ENCODE measurements around the gene GCK. TPM values are rescaled to one million over a fixed set of nuclear protein-coding genes. Genes with fewer than 3 reads are reported as not detected.
A peak's percentile ranks its signal among the peaks of the same experiment; 100 is the strongest.
"Not testable (repeated sequence)": the region's sequence is repeated elsewhere in the genome, so short reads cannot be mapped to it uniquely, and the experiment has no call there.

Gene GCK
- total RNA-seq, 4 donors from 2014 or later = 0.25 to 1.2 TPM; not detected in 2

DNA sequence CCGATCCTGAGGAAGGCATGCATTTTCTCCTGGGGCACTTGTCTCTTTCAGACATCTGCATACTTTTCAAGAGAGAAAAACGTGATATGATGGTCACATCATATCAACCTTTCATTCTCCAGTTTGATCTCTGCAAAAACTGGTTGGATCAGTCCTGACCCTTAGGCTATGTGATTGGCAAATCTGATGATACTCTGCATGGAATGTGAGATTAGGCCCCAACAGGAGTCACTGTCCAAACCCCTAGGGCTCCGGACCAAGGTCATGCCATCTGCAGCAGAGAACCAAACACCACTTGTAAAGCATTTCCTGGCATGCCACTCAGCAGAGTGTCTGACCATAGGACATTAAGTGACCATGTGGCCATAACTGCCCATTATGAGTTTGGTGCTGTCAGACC, 8.6 kb downstream of the GCK start:
- intact Hi-C loops (cut with DNase I; ENCODE audit: low total_unique reads) = no loop called here
- TF ChIP-seq POLR2A (IDR thresholded peaks at IDR 0.05) = no peak
- TF ChIP-seq, protein P1, sequence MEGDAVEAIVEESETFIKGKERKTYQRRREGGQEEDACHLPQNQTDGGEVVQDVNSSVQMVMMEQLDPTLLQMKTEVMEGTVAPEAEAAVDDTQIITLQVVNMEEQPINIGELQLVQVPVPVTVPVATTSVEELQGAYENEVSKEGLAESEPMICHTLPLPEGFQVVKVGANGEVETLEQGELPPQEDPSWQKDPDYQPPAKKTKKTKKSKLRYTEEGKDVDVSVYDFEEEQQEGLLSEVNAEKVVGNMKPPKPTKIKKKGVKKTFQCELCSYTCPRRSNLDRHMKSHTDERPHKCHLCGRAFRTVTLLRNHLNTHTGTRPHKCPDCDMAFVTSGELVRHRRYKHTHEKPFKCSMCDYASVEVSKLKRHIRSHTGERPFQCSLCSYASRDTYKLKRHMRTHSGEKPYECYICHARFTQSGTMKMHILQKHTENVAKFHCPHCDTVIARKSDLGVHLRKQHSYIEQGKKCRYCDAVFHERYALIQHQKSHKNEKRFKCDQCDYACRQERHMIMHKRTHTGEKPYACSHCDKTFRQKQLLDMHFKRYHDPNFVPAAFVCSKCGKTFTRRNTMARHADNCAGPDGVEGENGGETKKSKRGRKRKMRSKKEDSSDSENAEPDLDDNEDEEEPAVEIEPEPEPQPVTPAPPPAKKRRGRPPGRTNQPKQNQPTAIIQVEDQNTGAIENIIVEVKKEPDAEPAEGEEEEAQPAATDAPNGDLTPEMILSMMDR (IDR thresholded peaks at IDR 0.05) = no peak
- peak in 1 of 2 donors; percentile 61 for DNase-seq (ENCODE audit: low spot score in 2 of 2)
- H3K4me3 ChIP-seq (ENCODE audit: low read depth, poor library complexity, severe bottlenecking) = no peak overlapping the region
- 48% methylated on average over 3 of the region's 3 CpGs for WGBS, 2 donors

DNA sequence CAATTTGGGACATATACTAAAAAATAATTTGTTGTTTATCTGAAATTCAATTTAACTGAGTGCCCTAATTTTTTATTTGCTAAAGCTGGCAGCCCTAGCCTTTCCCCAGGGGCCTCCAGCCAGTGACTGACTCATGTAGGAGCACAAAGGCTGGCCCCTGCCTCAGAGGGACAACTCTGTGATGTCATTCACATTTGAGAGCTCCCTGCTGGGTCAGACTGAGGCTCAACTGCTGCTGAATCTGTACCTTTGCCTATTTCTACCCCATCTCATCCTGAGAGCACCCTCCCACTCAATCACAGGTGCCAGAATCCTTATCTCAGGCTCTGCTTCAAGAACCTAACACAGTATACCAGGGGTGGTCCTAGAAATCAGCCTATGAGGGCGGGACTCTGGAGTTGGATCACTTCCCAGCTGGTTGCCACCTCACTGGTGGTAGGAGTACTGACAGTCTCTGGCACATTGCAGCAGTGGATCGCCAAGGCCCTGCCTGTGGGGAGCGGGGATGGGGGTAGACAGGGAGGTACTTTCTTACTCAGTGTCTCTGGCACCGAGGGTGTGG, 11.6 kb downstream of the GCK start:
- 45 to 72% methylated on average over 4 of the region's 4 CpGs for WGBS, 2 donors
- TF ChIP-seq, protein P1 (IDR thresholded peaks at IDR 0.05) = no peak
- no peak for TF ChIP-seq POLR2A (IDR thresholded peaks at IDR 0.05)
- no peak overlapping the region for H3K4me3 ChIP-seq (ENCODE audit: low read depth, poor library complexity, severe bottlenecking)
- intact Hi-C loops (cut with DNase I; ENCODE audit: low total_unique reads) = no loop called here
- DNase-seq (ENCODE audit: low spot score in 2 of 2) = peak in 1 of 2 donors; percentile 73

DNA sequence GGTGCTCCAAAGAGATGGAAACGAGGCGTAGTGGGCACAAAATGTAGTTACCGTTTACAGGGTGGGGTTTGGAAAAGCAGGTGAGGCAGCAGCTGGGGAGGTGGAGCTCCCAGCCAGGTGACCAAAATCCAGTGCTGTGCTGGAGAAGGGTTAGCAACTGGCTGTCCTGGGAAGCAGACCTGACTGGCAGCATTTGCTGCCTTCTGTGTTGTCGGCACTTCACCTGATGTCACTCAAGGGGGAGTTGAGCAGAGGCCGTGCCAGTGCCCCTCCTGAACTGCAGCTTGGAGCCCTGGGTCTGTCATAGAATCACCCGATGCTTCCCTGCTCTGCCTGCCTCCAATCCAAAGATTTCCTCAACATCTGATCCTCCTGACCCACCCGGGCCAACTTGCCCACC, 12.8 kb downstream of the GCK start:
- intact Hi-C loops (cut with DNase I; ENCODE audit: low total_unique reads) = no loop called here
- no peak overlapping the region for H3K4me3 ChIP-seq (ENCODE audit: low read depth, poor library complexity, severe bottlenecking)
- DNase-seq (ENCODE audit: low spot score in 2 of 2) = peak in 1 of 2 donors; percentile 70
- 67 to 74% methylated on average over 5 to 7 of the region's 7 CpGs for WGBS, 2 donors
- TF ChIP-seq POLR2A (IDR thresholded peaks at IDR 0.05) = no peak
- TF ChIP-seq, protein P1 (IDR thresholded peaks at IDR 0.05) = no peak

DNA sequence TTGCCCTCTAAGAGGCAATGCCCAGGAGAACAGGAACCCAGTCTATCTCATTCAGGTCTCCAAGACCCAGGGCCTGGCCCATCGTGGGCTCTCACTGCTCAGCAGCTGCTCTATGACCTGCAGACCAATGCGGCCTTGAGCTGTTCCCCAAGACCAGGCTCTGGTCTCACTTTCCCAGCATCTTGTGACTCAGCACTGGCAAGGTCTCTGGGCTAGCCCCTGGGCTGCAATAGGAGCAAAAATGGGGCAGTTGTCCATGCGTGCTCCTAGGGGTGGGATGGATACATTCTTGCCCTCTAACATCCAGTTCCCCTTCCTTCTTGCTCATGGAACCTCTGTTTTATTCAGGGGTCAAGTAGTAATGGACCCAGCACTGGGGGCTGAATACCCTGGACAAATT, 13.5 kb downstream of the GCK start:
- peak in 1 of 2 donors; percentile 60 for DNase-seq (ENCODE audit: low spot score in 2 of 2)
- 86 to 88% methylated on average over 3 of the region's 3 CpGs for WGBS, 2 donors
- no peak overlapping the region for H3K4me3 ChIP-seq (ENCODE audit: low read depth, poor library complexity, severe bottlenecking)
- intact Hi-C loops (cut with DNase I; ENCODE audit: low total_unique reads) = no loop called here
- no peak for TF ChIP-seq POLR2A (IDR thresholded peaks at IDR 0.05)
- TF ChIP-seq, protein P1 (IDR thresholded peaks at IDR 0.05) = no peak

DNA sequence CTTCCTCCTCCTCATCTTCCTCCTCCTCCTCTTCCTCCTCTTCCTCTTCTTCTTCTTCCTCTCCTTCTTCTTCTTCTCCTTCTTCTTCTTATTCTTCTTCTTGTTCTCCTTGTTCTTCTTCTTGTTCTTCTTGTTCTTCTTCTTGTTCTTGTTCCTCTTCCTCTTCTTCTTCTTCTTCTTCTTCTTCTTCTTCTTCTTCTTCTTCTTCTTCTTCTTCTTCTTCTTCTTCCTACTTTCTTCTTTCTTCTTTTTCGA, 14.6 kb downstream of the GCK start:
- DNase-seq (ENCODE audit: low spot score in 2 of 2); H3K4me3 ChIP-seq (ENCODE audit: low read depth, poor library complexity, severe bottlenecking); intact Hi-C loops (cut with DNase I; ENCODE audit: low total_unique reads): not testable (repeated sequence)
- 73 to 76% methylated on average over 1 of the region's 1 CpG for WGBS, 2 donors

DNA sequence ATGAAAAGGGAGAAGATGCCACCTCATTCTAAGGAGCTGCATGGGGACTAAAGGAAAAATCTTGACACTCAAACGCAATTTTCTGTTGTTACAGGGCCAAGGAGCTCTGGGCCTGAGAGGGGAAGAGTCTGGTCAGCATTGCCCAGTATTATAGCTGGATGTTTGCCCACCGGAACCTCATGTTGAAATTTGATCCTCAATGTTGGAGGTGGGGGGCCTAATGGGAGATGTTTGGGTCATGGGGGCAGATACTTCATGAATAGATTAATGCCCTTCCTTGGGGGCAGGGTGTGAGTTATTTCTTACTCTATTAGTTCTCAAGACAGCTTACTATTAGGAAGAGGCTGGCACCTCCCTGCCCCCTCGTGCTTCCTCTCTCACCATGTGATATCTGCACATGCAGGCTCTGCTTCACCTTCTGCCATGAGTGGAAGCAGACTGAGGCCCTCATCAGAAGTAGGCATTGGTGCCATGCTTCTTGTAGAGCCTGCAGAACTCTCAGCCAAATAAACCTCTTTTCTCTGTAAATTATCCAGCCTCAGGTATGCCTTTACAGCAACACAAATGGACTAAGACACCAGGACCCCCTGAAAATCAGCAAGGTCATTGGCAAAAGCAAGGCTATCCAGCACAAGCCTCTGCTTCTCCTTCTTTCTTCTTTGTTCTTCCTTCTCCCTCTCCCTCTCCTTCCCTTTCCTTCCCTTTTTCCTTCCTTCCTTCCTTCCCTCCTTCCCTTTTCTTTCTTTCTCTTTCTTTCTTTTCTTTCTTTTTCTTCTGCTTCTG, 15.1 kb downstream of the GCK start:
- DNase-seq (ENCODE audit: low spot score in 2 of 2) = peak in 1 of 2 donors; percentile 60
- intact Hi-C loops (cut with DNase I; ENCODE audit: low total_unique reads) = no loop called here
- H3K4me3 ChIP-seq (ENCODE audit: low read depth, poor library complexity, severe bottlenecking) = no peak overlapping the region
- TF ChIP-seq POLR2A (IDR thresholded peaks at IDR 0.05) = no peak
- TF ChIP-seq, protein P1 (IDR thresholded peaks at IDR 0.05) = no peak
- WGBS, 2 donors = 46 to 68% methylated on average over 3 of the region's 3 CpGs
